Smooth muscle cell (in vitro differentiated cells): ENCODE results near the gene IL6R. TPM values are rescaled to one million over a fixed set of nuclear protein-coding genes. Genes with fewer than 3 reads are reported as not detected.

Experiments used
- DNase-seq: peaks from one replicate; lab custom pipeline; 2025; ENCODE audit not compliant: unreplicated experiment; lab: John Stamatoyannopoulos, UW
- H2AFZ ChIP-seq: fragments of 200-600 bp; sonication (generic); 2 replicates; pipeline ENCODE4 v1.6.0; 2016; ENCODE audit warnings: antibody characterized with exemption, low read depth, mild to moderate bottlenecking
- H3F3A ChIP-seq: fragments of 200-600 bp; sonication (generic); 2 replicates; pipeline ENCODE4 v1.6.0; 2017; ENCODE audit warnings: antibody characterized with exemption, low read depth
- H3K27ac ChIP-seq: fragments of 200-600 bp; sonication (generic); 2 replicates; pipeline ENCODE4 v1.5.1; 2016; ENCODE audit warnings: low read depth, mild to moderate bottlenecking
- H3K27me3 ChIP-seq: fragments of 200-600 bp; sonication (generic); 2 replicates; pipeline ENCODE4 v1.6.1; 2016; ENCODE audit warnings: low read depth, mild to moderate bottlenecking
- H3K36me3 ChIP-seq: fragments of 200-600 bp; sonication (generic); 2 replicates; pipeline ENCODE4 v1.5.1; 2016; ENCODE audit warnings: low read depth
- H3K4me1 ChIP-seq: fragments of 200-600 bp; sonication (generic); 2 replicates; pipeline ENCODE4 v1.5.1; 2016; ENCODE audit warnings: low read depth
- H3K4me2 ChIP-seq: fragments of 200-600 bp; sonication (generic); 2 replicates; pipeline ENCODE4 v1.6.0; 2016; ENCODE audit warnings: mild to moderate bottlenecking
- H3K4me3 ChIP-seq: fragments of 200-600 bp; sonication (generic); 2 replicates; pipeline ENCODE4 v1.5.1; 2016; ENCODE audit warnings: mild to moderate bottlenecking
- H3K79me2 ChIP-seq: fragments of 200-600 bp; sonication (generic); 2 replicates; pipeline ENCODE4 v1.6.0; 2016; ENCODE audit warnings: low read depth, mild to moderate bottlenecking
- H3K9ac ChIP-seq: fragments of 200-600 bp; sonication (generic); 2 replicates; pipeline ENCODE4 v1.6.0; 2016; ENCODE audit warnings: low read depth
- H3K9me3 ChIP-seq: fragments of 200-600 bp; sonication (generic); replicated peaks from 2 replicates; pipeline ENCODE4 v1.5.1; 2016; ENCODE audit warnings: low read depth
- H4K20me1 ChIP-seq: fragments of 200-600 bp; sonication (generic); 2 replicates; pipeline ENCODE4 v1.6.0; 2016; ENCODE audit warnings: low read depth
- CTCF ChIP-seq: fragments of 200-600 bp; sonication (generic); IDR thresholded peaks from 2 replicates; pipeline ENCODE4 v1.5.1; 2017; ENCODE audit warnings: borderline replicate concordance, mild to moderate bottlenecking, antibody characterized with exemption; ENCODE audit not compliant: insufficient read depth, poor library complexity, severe bottlenecking
- WGBS: methylation state at CpG from one replicate; pipeline ENCODE4 v1.1.7; 2016; ENCODE audit warnings: low lambda C conversion rate; 5-methylcytosine and 5-hydroxymethylcytosine counted together
- polyA plus RNA-seq: library from polyadenylated mRNA; unstranded; fragments of >200 nt; fragmentation: Nextera tagmentation; extraction: Ambion mirVana; gene quantifications from 2 replicates; pipeline ENCODE4 v1.2.1, GENCODE V29; 2016
- total RNA-seq: library from RNA; depleted of rRNA; stranded (reverse); fragments of >200 nt; gene quantifications from 2 replicates; pipeline ENCODE4 v1.2.3, GENCODE V29; 2014

Gene IL6R
- total and polyA plus RNA-seq, 2 experiments from 2014 or later = 1.8 to 1.9 TPM

- no peak overlapping the region for H2AFZ ChIP-seq
- H3K4me3 ChIP-seq = peak overlapping the region; percentile 70
- H3K36me3 ChIP-seq = no peaks in the 10 kb centered on the region
- no peaks in the 10 kb centered on the region for H4K20me1 ChIP-seq
- TF ChIP-seq CTCF = no peak
- H3K4me2 ChIP-seq = peak overlapping the region; percentile 97
- H3K9ac ChIP-seq = peak overlapping the region; percentile 98
- peaks cover 20% of the 10 kb centered on the region for H3K4me1 ChIP-seq
- H3K27ac ChIP-seq = peak overlapping the region; percentile 94
- H3K27me3 ChIP-seq = peaks cover 2% of the 10 kb centered on the region
- 63% methylated on average over 11 of the region's 11 CpGs for WGBS
- no peak for DNase-seq
- peaks cover 7% of the 10 kb centered on the region for H3K79me2 ChIP-seq
- peaks cover 19% of the 10 kb centered on the region for H3F3A ChIP-seq
- no peaks in the 10 kb centered on the region for H3K9me3 ChIP-seq
These were observed 2.3 kb downstream of the IL6R start for GRCh38 chr1:154407198-154408091.

- no peaks in the 10 kb centered on the region for H3K27me3 ChIP-seq
- H4K20me1 ChIP-seq = no peaks in the 10 kb centered on the region
- no peak for DNase-seq
- no peak overlapping the region for H3K4me3 ChIP-seq
- H3K4me2 ChIP-seq = peak overlapping the region; percentile 97
- no peak overlapping the region for H3K9ac ChIP-seq
- no peak for TF ChIP-seq CTCF
- no peaks in the 10 kb centered on the region for H3K9me3 ChIP-seq
- no peak overlapping the region for H2AFZ ChIP-seq
- H3K36me3 ChIP-seq = no peaks in the 10 kb centered on the region
- H3K4me1 ChIP-seq = peaks cover 20% of the 10 kb centered on the region
- H3K79me2 ChIP-seq = peaks cover 7% of the 10 kb centered on the region
- WGBS = 49% methylated on average over 7 of the region's 7 CpGs
- H3K27ac ChIP-seq = peak overlapping the region; percentile 94
- peaks cover 19% of the 10 kb centered on the region for H3F3A ChIP-seq
These were observed 3.1 kb downstream of the IL6R start for GRCh38 chr1:154408174-154408777.

- 89% methylated on average over 9 of the region's 9 CpGs for WGBS
- H3K79me2 ChIP-seq = peaks cover 7% of the 10 kb centered on the region
- peaks cover 20% of the 10 kb centered on the region for H3K4me1 ChIP-seq
These were observed 5.2 kb downstream of the IL6R start for GRCh38 chr1:154410185-154410827.

More at GRCh38 chr1:154410185-154410827, 5.2 kb downstream of the IL6R start:
- Histone ChIP-seq H3K27me3 (no peaks in the 10 kb centered on the region), H3K27ac (no peak overlapping the region), H3F3A (peaks cover 19% of the 10 kb centered on the region), H3K9me3 (no peaks in the 10 kb centered on the region), H2AFZ (no peak overlapping the region), H4K20me1 (no peaks in the 10 kb centered on the region), H3K36me3 (no peaks in the 10 kb centered on the region), H3K9ac (no peak overlapping the region), H3K4me3 (no peak overlapping the region), H3K4me2 (no peak overlapping the region)
- no peak for DNase-seq
- TF ChIP-seq CTCF = no peak
